Loucy (cell line): ENCODE data around the gene WTAP.
"Not testable (repeated sequence)": the region's sequence is repeated elsewhere in the genome, so short reads cannot be mapped to it uniquely, and the experiment has no call there.

Experiments
- H2AFZ ChIP-seq: fragments of 200-600 bp; sonication (generic); 2 replicates; pipeline ENCODE4 v1.6.0; 2016; ENCODE audit warnings: antibody characterized with exemption, mild to moderate bottlenecking, low read length, moderate library complexity
- H3F3A ChIP-seq: fragments of 200-600 bp; 2 replicates; pipeline ENCODE4 v1.6.0; 2016; ENCODE audit warnings: antibody characterized with exemption, low read depth, mild to moderate bottlenecking
- H3K27me3 ChIP-seq: fragments of 200-600 bp; sonication (generic); 2 replicates; pipeline ENCODE4 v1.6.1; 2014; ENCODE audit warnings: low read length, mild to moderate bottlenecking; ENCODE audit not compliant: insufficient read depth, poor library complexity, severe bottlenecking
- H3K36me3 ChIP-seq: fragments of 200-600 bp; sonication (generic); 2 replicates; pipeline ENCODE4 v1.6.1; 2016; ENCODE audit warnings: low read length; ENCODE audit not compliant: insufficient read depth
- H3K4me1 ChIP-seq: fragments of 200-600 bp; sonication (generic); 2 replicates; pipeline ENCODE4 v1.5.1; 2014; ENCODE audit warnings: low read length, mild to moderate bottlenecking; ENCODE audit not compliant: insufficient read depth, poor library complexity, severe bottlenecking
- H3K4me2 ChIP-seq: fragments of 200-600 bp; sonication (generic); 2 replicates; pipeline ENCODE4 v1.6.0; 2014; ENCODE audit warnings: antibody characterized with exemption, low read length, low read depth, mild to moderate bottlenecking; ENCODE audit not compliant: poor library complexity, severe bottlenecking
- H3K4me3 ChIP-seq: fragments of 200-600 bp; sonication (generic); 2 replicates; pipeline ENCODE4 v1.5.1; 2014; ENCODE audit warnings: low read length, mild to moderate bottlenecking, mixed read lengths; ENCODE audit not compliant: poor library complexity, severe bottlenecking
- H3K79me2 ChIP-seq: fragments of 200-600 bp; sonication (generic); 2 replicates; pipeline ENCODE4 v1.6.1; 2014; ENCODE audit warnings: low read length; ENCODE audit not compliant: insufficient read depth
- H3K9ac ChIP-seq: fragments of 200-600 bp; sonication (generic); 2 replicates; pipeline ENCODE4 v1.6.0; 2014; ENCODE audit warnings: mild to moderate bottlenecking, low read depth, low read length, moderate library complexity; ENCODE audit not compliant: poor library complexity, severe bottlenecking
- H3K9me2 ChIP-seq: fragments of 200-600 bp; sonication (generic); replicated peaks from 2 replicates; pipeline ENCODE4 v1.6.1; 2016; ENCODE audit warnings: low read depth, low read length, mixed read lengths
- H3K9me3 ChIP-seq: fragments of 200-600 bp; sonication (generic); 2 replicates; pipeline ENCODE4 v1.6.1; 2014; ENCODE audit warnings: mild to moderate bottlenecking, antibody characterized with exemption, low read length, low read depth; ENCODE audit not compliant: insufficient read depth
- H4K20me1 ChIP-seq: fragments of 200-600 bp; sonication (generic); 2 replicates; pipeline ENCODE4 v1.6.0; 2014; ENCODE audit warnings: antibody characterized with exemption, low read length, mild to moderate bottlenecking; ENCODE audit not compliant: insufficient read depth, poor library complexity, severe bottlenecking
- EZH2phosphoT487 ChIP-seq: fragments of 200-600 bp; IDR thresholded peaks from 2 replicates; pipeline ENCODE4 v1.6.1; 2018; ENCODE audit warnings: antibody characterized with exemption, mild to moderate bottlenecking, moderate library complexity, borderline replicate concordance
- TF ChIP-seq, protein P1 (sequence below): fragments of 200-600 bp; sonication (generic); conservative IDR thresholded peaks from 2 replicates; pipeline ENCODE4 v1.5.1; 2014; ENCODE audit warnings: mild to moderate bottlenecking, antibody characterized with exemption, low read length

WTAP gene

DNA sequence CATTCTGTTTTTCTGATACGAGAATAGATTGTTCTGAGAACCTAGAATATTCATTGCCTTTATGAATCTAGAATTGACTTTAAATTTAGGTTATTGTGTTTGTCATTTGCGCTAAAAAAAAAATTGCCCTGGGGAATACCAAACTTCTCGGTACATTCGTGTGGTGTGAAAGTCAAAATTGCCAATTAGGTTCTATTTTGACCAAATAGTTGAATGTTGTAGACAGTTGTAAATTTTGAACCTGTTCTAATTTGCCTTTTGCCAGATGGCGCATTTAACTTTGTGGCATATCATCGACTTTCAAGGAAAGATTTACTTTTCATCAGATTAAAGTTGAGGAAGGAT lies 3.0 kb downstream of the WTAP start:
- Histone ChIP-seq H3K4me3 (peak overlapping the region; percentile 99), H3K9ac (peak overlapping the region; percentile 99), H3K4me2 (peak overlapping the region; percentile 92), H3F3A (0 out of 2 replicates have a peak, but pooled peaks cover 2% of the 10 kb centered on the region), H3K9me3 (no peaks in the 10 kb centered on the region), H2AFZ (no peak overlapping the region), H3K9me2 (no peaks in the 10 kb centered on the region), H3K79me2 (peaks cover 94% of the 10 kb centered on the region), H3K4me1 (peaks cover 52% of the 10 kb centered on the region), H3K36me3 (no peaks in the 10 kb centered on the region), H4K20me1 (peaks cover 76% of the 10 kb centered on the region), H3K27me3 (no peaks in the 10 kb centered on the region)
- no peak for TF ChIP-seq EZH2phosphoT487
- TF ChIP-seq, protein P1, sequence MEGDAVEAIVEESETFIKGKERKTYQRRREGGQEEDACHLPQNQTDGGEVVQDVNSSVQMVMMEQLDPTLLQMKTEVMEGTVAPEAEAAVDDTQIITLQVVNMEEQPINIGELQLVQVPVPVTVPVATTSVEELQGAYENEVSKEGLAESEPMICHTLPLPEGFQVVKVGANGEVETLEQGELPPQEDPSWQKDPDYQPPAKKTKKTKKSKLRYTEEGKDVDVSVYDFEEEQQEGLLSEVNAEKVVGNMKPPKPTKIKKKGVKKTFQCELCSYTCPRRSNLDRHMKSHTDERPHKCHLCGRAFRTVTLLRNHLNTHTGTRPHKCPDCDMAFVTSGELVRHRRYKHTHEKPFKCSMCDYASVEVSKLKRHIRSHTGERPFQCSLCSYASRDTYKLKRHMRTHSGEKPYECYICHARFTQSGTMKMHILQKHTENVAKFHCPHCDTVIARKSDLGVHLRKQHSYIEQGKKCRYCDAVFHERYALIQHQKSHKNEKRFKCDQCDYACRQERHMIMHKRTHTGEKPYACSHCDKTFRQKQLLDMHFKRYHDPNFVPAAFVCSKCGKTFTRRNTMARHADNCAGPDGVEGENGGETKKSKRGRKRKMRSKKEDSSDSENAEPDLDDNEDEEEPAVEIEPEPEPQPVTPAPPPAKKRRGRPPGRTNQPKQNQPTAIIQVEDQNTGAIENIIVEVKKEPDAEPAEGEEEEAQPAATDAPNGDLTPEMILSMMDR = no peak

DNA sequence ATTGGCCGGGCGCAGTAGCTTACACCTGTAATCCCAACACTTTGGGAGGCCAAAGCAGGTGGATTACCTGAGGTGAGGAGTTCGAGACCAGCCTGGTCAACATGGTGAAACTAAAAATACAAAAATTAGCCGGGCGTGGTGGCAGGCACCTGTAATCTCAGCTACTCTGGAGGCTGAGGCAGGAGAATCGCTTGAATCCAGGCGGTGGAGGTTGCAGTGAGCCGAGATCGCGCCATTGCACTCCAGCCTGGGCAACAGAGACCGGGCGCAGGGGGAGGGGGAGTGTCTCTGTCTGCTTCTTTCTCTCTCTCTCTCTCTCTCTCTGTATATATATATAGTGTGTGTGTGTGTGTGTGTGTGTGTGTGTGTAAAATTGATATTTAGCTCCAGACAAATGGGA lies 5.2 kb downstream of the WTAP start:
- H4K20me1 ChIP-seq = peaks cover 98% of the 10 kb centered on the region
- not testable (repeated sequence) for H3K27me3 ChIP-seq, H3K9me3 ChIP-seq, H3K9ac ChIP-seq, H3K36me3 ChIP-seq, H2AFZ ChIP-seq, H3F3A ChIP-seq, H3K9me2 ChIP-seq
- H3K4me3 ChIP-seq = peak overlapping the region; percentile 99
- H3K79me2 ChIP-seq = peaks cover 100% of the 10 kb centered on the region
- H3K4me1 ChIP-seq = peaks cover 60% of the 10 kb centered on the region
- peak overlapping the region; percentile 92 for H3K4me2 ChIP-seq

DNA sequence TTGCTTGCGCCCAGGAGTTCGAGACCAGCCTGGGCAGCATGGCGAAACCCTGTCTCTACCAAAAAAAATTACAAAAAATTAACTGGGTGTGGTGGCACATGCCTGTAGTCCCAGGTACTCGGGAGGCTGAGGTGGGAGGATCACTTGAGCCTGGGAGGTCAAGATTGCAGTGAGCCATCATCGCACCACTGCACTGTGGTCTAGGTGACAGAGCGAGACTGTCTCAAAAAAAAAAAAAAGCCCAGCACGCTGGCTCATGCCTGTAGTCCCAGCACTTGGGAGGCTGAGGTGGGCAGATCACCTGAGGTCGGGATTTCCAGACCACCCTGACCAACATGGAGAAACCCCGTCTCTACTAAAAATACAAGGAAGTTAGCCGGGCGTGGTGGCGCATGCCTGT lies 6.1 kb downstream of the WTAP start:
- not testable (repeated sequence) for H3K27me3 ChIP-seq, H3K9ac ChIP-seq, H3K9me2 ChIP-seq, H3K36me3 ChIP-seq, H3F3A ChIP-seq, H3K9me3 ChIP-seq, H2AFZ ChIP-seq
- Histone ChIP-seq H3K4me1 (peaks cover 61% of the 10 kb centered on the region), H3K4me2 (peak overlapping the region; percentile 92), H3K79me2 (peaks cover 100% of the 10 kb centered on the region), H3K4me3 (peak overlapping the region; percentile 28), H4K20me1 (peaks cover 100% of the 10 kb centered on the region)

DNA sequence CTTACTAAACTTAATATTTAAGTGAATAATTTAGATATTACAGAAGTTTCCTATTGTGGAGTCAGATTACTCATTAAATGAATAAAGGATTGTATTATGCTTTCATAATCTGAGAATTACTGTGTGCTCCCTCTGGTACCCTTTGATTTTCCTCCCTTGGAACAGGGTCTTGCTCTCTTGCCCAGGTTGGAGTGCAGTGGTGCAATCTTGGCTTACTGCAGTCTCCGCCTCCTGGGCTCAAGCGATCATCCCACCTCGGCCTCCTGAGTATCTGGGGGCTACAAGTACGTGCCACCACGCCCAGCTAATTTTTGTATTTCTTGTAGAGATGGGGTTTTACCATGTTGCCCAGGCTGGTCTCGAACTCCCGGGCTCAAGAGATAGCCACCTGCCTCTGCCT lies 9.6 kb downstream of the WTAP start:
- Histone ChIP-seq H3K36me3 (peaks cover 42% of the 10 kb centered on the region), H3K79me2 (peaks cover 99% of the 10 kb centered on the region), H3K9me3 (no peaks in the 10 kb centered on the region), H3F3A (no peaks in the 10 kb centered on the region; the same call in 1 of the 2 replicates), H3K27me3 (no peaks in the 10 kb centered on the region), H3K9me2 (no peaks in the 10 kb centered on the region), H3K4me2 (peak overlapping the region; percentile 34), H3K4me3 (no peak overlapping the region), H3K9ac (no peak overlapping the region), H2AFZ (no peak overlapping the region), H4K20me1 (peaks cover 99% of the 10 kb centered on the region), H3K4me1 (peaks cover 30% of the 10 kb centered on the region)
- TF ChIP-seq, protein P1 = no peak
- no peak for TF ChIP-seq EZH2phosphoT487
